Subcutaneous adipose tissue (tissue), 4 donors: ENCODE data around the gene PCSK2. TPM values are rescaled to one million over a fixed set of nuclear protein-coding genes. Genes with fewer than 3 reads are reported as not detected.

Experiments used
- CTCF ChIP-seq: fragments of 450-650 bp; IDR thresholded peaks from one replicate; pipeline ENCODE4 v1.5.1; 2016; ENCODE audit warnings: low read depth, mild to moderate bottlenecking, control low read depth, antibody characterized with exemption, moderate library complexity
- total RNA-seq, 4 donors: library from RNA; depleted of rRNA; stranded (reverse); fragments of >200 nt; gene quantifications; one replicate each; pipeline ENCODE4 v1.1.0, GENCODE V29; 2016

Gene PCSK2
- total RNA-seq, 4 donors from 2014 or later, result 0.19 TPM; not detected in 3

DNA sequence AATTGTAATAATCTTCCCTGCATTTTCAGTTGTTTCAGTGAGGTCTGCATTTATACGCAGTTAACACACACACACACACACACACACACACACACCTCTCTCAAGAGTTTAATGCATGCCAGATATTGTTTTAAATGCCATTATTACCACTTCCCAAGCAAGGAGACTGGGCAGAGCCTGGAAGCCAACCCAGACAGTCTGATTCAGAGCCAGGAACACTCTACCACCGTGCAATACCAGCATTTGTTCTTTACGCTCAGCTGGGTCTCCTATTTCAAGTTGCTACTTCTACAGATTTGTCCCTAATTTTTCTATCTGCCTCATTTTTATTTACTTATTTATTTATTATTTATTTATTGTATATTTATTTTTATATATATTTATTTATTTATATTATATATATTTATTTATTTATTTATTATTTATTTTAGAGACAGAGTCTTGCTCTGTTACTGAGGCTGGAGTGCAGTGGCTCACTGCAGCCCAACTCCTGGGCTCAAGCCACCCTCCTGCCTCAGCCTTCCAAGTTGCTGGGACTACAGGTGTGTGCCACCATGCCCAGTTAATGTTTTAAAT is 68.4 kb downstream of the PCSK2 start:
- TF ChIP-seq CTCF, result no peak

GRCh38 chr20:17295991-17296390 is 69.2 kb downstream of the PCSK2 start:
- no peak for TF ChIP-seq CTCF

DNA sequence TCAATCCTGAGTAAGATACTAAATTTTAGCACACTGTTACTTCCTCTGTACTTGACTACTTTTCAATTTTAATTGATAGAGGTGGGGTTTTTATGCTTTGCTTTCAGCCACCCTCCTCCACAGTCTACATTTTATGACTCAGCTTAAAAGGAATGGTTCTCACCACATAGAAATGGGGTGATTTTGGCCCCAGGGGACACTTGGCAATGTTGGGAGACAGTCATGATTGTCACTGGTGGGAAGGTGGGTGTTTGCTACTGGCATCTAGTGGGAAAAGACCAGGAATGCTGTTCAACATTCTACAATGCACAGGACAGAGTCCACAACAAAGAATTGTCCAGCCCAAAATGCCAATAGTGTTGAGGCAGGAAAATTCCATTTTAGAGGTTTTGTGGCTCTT is 71.3 kb downstream of the PCSK2 start:
- no peak for TF ChIP-seq CTCF

DNA sequence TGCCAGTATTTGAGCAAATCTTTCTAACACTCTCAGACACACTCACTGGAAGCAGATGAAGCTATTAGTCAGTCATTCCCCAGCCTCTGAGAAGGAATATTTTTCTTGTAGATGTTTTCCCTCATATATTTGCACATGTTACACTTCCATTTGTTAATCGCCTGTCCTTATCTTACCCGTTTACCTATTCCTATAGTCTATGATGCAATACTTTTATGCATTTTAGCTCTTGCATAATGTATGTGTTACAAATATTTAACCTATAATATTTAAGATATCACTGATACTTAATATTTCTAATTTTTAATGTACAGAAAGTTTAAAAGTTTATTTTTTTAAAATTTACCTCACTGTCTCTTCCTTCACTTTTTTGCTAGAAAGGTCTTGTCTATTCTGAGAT is 71.9 kb downstream of the PCSK2 start:
- no peak for TF ChIP-seq CTCF

DNA sequence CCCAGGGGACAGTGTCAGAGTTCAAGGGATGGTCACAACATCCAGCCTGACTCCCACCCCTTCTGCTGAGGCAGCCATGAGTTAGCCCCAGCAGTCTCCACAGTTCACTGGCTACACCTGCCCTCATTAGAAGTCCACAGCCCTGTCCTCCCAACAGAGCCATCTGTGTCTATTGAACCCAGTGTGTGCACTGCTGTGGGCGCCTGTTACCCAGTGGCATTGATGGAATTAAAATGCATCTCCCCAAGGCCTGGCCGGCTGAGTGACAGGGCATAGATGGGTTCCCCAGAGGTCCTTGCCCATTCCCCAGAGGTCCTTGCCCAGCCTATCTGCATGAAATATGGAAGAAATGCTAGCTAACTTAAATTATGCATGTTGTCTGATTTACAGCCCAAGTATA is 73.3 kb downstream of the PCSK2 start:
- TF ChIP-seq CTCF, result no peak

GRCh38 chr20:17304774-17305173 is 77.9 kb downstream of the PCSK2 start:
- TF ChIP-seq CTCF, result no peak

DNA sequence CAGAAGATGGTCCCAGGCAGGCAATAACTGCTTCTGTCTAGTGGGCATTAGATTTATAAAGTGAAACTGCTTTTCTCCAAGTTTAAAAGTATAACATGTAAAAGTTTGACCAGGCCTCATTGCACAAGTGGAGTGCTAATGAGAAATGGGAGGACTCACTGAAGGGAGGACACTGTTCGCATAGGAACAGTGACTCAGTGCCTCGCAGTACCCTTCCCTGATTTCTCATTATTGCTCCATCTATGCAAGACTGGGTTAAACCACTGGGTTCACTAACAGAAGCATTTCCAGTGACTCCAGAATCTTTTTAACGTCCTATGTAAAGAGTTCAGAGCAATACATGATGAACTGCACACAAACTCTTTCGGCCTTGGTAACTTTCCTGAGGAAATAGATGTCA is 79.6 kb downstream of the PCSK2 start:
- no peak for TF ChIP-seq CTCF

GRCh38 chr20:17314264-17314663 is 87.4 kb downstream of the PCSK2 start:
- TF ChIP-seq CTCF, result no peak
